ACHN (cell line): ENCODE data around the gene ASCC2.

Source experiments
- DNase-seq: peaks from one replicate; pipeline ENCODE4 v3.0.0-alpha.2; 2015
- in situ Hi-C: cut with HindIII; loops from 2 replicates; pipeline ENCODE4 v1.10.0; 2017; ENCODE audit warnings: low sequenced_read_pairs, low pct_ligation_motif_present, low pct_unique_long_range_greater_than_20kb

Gene ASCC2

DNA sequence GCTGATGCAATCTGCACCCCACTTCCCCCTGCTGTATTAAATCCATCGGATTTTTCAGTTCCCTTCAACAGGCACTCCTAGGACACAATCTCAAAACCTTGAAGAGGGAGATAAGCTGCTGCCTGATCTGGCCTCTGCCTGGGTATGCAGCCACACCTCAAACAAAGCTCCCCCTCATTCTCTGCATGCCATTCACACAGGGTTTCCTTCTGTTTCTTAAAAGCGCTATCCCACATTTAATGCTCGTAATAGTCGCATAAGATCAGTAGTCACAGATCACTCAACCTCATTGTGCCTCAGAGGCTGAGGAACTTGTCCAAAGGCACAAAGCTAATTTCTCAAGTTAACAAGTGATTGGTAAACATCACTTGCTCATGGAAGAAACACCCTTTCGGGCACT, 36.9 kb downstream of the ASCC2 start:
- no peak for DNase-seq
- in situ Hi-C loops: no loop called here

DNA sequence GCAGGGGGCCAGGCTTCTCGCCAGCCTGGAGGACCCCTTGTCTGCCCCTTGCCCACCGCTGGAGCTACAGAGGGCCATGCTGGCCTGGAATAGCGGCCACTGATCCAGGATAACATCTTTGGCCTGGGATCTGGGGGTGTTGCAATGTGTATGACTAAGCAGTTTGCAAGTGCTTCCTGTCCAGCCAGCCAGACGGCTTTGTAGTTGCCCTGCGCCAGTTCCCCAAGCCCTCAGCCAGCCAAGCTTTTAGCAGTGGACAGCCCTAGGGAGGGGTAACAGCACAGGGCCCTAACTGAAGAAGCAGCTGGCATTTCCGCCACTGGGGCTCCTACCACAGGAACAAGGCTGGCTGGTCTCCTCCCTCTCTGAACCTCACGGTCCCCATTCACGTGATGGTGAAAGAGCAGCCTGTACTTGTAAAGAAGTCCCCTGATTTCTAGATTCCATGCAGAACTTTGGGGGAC, 38.8 kb downstream of the ASCC2 start:
- in situ Hi-C loops: no loop called here
- peak; percentile 78 for DNase-seq

DNA sequence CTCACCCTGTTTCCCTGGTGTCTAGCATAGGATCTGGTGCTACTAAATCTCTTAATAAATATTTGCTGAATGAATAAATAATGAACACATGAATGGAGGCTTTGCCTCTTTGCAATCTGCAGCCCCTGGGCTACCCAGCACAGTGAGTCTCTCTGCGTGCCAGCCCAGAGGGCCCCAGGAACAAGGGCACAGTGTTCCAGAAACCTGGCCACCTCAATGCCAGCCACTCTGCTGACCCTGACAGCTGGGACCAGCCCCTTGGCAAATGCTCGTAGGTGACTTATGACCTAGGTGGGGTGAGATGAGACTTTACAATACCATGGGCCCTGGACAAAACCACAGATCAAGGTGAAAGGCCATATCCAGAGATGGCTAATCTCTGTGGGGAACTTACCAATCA, 39.3 kb downstream of the ASCC2 start:
- in situ Hi-C loops: no loop called here
- DNase-seq: no peak

DNA sequence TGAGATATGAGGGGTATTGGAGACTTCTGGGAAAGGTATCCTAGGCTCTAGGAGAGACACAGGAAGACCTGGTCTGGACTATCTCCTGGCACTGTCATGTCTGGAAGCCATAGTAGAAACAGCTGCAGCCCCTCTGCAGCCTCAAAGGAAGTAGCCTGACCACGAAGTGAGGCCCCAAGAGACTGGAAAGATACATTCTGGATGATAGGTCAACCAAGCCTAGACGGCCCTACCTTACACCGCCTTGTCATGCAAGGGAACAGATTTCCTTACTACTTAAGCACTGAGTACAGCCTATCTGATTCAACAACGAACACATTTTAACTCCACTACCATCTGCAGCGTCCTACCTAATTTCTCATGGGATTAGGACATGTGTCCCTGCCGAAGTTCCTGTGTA, 39.8 kb downstream of the ASCC2 start:
- DNase-seq: no peak
- in situ Hi-C loops: no loop called here

DNA sequence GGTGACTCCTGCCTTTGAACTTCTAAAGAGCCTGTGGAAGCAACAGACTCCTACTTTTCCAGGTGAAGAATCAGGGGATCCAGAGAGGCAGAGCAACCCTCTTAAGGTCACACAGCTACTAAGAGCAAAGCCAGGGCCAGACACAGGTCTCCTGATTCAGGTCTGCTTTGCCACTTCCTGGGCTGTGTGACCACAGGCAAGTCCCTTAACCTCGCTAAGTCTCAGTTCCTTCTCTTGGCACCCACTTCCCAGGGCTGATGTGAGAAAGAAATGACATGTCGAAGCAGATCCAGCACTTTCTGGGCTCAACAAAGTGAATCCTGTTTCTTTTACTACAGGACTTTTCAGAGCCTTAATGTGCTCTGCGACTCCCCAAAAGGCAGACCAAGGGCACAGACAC, 40.7 kb downstream of the ASCC2 start:
- in situ Hi-C loops: no loop called here
- DNase-seq: no peak

DNA sequence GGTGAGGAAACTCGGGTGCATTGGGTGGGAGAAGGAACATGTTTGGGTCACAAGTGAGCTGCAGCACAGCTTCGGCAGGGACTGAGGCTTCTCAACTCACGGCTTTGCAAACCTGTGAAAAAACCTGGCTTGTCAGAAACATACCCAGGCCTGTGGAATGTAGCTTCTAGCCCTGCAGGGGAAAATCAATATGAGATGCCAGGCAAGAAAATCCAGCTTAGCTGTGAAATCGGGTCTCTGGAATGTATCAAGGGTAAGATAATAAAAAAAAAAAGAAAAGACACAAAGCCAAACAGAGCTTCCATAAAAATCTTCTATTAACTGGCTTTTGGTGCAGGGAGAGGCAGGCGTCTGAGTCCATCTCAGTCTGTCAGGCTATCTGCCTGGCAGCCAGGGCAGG, 42.4 kb downstream of the ASCC2 start:
- DNase-seq: no peak
- in situ Hi-C loops: no loop called here

DNA sequence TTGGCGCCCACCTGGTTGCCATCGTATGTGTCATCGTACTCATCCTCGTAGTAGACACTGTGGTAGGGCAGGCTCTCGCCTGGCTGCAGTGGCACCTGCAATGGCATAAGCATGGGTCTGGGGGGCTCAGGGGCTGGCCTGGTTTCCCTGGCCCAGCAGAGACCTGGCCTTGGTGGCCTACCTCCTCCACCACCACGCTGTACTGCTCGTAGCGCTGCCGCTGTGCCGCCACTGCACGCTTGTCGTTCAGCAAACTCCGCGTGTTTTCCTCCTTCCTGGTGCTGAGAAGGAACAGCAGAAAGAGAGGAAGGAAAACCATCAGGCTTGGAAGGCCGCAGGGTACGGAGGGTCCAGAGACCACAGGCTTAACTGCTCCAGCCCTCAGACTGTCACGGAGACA, 44.7 kb downstream of the ASCC2 start:
- DNase-seq: no peak
- in situ Hi-C loops: no loop called here

DNA sequence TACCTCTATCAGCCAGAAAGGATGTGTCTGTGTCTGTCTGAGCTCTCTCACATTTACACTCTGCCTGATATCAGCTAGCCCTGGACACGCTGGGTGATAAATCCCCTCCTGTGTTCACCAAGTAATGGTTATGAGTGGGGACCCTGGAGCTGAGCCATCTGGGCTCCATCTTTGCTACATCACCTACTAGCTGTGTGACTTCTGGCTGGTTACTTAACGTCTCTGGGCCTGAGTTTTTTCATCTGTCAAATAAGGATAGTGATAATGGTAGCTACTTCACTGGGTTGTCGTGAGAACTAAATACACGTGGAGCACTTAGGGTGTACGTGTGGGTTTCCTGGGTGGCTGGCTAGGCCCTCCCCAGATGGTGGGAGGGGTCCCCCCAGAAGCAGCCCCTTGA, 48.0 kb downstream of the ASCC2 start:
- DNase-seq: no peak
- in situ Hi-C loops: no loop called here

DNA sequence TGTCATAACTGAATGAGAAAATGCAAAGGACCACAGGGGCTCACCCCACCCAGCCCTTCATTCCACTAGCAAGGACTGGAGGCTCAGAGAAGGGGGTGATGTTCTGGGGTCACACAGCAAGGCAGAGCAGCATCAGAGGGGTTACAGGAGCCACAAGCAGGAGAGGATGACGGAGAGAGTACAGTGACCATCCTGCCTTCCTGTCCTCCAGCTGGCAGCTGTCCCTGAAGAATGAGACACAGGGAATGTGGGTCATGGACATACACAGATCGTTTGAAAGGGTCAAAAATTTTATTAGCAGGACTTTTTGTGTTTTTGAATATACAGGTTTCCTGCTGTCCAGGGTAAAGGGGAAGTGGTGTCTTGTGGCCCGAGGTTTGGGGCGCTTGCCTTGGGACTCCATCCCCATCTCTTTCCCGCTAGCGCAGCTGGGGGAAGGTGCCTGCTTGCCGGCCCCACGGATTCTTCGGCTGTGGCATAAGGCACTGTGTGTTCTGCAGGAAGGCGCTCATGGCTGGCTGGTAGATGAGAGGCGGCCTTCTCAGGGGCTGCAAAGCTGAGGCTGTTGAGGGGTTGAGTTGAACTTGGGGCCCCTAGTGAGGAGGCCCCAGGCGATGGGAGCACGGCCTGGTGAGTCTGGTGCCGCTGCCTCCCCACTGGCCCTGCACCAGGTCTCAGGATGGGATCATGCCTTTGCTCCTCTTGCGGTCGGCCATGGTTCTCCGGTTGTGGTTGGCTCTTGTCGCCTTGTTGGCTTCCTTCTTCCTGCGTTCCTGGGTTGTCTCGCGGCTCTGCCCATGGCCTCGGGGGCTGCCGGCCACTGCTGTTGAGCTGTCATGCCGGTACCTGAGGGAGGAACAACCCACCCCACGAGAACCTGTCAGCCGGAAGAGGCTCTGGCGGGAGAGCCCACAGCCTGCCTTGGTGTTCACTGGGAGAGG, 49.5 kb downstream of the ASCC2 start:
- DNase-seq: no peak
- in situ Hi-C loops: no loop called here

- no peak for DNase-seq
- in situ Hi-C loops: no loop called here
Measured at GRCh38 chr22:29787371-29787980, 50.6 kb downstream of the ASCC2 start.

DNA sequence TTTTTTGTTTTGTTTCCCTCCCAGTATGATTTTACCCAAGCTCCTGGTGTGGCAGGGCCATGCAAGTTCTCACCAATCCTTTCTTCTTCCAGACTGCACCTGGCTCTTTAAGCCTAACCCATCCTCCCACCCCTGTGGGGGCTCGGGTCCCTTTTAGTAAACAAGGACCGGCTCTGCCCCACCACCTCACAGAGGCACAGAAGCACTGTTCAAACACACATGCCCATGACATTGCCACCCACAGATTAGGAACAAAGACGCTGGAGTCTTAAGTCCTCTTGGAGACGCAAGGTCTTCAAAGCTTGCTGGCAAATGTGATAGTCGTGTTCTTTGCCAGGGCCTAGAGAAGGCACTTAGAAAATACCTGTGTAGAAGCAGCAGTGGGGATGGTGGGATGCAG, 52.0 kb downstream of the ASCC2 start:
- in situ Hi-C loops: no loop called here
- no peak for DNase-seq

DNA sequence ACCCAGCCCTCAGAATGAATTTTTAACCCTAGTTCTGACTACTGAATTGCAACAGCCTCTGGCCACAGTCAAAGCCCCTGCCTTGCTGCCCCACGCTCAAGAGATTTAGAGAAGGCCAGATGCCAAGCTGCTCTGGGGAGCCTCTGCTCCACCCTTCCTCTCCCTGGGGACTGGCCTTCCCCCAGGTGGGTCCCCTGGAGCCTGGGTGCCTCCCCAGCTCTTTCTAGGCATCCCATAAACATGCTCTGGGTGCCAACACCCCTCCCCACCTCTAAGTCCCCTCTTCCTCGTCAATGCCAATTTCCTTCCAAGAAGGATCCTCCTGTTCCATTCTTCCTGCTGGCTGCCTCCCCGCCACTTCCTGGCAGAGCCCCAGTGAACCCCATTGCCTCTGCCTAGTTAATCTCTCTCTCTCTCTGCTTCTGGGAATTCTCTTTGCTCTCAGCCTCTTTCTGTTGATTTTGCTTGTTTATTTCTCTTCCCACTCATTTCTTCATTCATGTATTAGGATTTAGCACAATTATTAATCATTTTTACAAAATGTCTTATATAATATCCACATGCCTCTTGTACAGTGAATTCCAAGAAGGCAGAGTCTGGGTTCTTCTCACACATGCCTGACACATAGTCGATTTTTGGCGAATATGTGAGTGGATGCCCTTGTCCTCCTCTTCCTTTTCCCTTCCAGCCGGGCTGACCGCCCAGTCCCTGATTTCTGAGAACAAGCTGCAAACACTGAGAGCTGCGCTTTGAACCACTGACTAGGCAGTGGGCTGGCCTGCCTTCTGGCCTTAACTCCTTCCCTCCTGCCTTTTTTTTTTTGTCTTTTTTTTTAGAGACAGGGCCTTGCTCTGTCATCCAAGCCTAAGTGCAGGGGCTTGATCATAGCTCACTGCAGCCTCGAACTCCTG, 53.4 kb downstream of the ASCC2 start:
- in situ Hi-C loops: no loop called here
- DNase-seq: no peak

DNA sequence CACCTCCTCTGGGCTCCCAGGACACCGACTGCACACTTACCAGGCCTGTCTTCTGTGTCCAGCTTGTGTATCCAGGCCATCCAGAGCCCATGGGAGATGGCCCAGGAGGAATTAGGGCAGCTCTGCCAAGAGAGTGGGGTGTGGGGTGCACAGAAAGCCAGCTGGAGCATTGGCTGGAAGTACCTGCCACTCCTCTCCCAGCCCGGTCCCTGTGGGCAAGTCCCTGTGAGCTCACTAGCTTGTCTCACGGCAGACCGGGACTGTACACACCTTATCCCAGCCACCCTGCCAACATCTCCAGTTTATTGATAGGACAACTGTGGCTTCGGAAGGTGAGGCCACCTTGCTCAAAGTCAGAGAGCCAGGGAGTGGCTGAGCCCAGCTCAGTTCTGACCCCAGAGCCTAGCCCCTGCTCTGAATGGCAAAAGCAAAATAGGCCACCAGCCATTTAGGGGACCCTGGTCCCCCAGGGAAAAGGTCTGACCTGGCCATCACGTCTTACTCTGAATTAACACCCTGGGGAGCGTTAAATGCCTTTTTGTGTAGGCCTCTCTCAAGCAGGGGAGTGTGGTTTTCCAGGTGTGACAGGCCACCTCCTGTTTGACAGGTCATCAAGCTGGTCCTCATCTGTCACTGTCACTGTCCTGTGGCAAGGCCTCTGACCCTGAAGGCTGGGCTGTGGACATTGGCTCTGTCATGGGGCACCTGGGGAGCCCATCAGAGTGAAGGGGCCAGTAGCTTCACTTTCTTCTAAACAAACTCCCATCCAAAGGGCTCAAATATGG, 55.8 kb downstream of the ASCC2 start:
- no peak for DNase-seq
- in situ Hi-C loops: no loop called here

DNA sequence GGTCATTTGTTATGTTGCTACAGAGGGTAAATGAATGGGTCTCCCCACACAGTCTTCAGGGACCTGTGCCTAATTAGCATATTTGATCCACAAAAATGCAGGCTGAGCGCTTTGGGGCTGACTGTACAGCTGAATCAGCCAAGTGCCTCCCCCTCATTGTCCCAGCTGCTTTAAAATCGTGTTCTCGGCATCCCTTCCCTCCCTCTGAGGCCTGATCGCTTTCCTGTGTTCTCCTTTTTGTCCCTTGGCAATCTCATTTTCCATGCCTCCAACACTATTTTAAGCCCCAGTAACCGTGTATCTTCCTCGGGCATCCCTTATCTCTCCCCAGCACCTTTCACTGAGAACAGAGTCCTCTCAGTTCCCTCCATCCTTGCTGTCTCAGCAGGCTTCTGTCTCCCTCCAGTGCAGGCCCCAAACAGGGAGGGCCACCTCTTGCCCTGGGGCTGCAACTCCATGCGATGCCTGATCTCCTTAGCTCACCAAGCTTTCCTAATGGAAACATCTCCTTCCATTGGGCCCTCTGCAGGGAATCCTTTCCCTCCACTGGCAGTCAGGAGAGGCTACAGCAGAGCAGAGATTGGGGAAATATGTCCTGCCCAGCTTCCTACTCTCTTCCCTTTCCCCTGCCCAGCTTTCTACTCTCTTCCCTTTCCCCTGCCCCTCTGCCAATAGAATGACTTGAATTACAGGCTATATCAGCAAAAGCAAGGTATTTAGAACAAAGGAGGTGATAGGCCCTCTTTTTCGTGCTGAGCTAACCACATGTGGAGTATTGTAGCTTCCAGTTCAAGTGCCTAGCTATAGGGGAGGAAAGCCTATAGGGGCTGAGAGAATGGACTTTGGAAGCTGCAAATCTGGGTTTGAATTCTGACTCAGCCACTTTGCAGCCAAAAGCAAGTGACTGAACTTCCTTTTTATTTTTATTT, 57.1 kb downstream of the ASCC2 start:
- DNase-seq: peak; percentile 66
- in situ Hi-C loops: no loop called here

- DNase-seq: no peak
- in situ Hi-C loops: no loop called here
Measured at GRCh38 chr22:29780220-29780619, 57.9 kb downstream of the ASCC2 start.

GRCh38 chr22:29773233-29773632, 64.8 kb downstream of the ASCC2 start:
- peak; percentile 18 for DNase-seq
- in situ Hi-C loops: no loop called here

DNA sequence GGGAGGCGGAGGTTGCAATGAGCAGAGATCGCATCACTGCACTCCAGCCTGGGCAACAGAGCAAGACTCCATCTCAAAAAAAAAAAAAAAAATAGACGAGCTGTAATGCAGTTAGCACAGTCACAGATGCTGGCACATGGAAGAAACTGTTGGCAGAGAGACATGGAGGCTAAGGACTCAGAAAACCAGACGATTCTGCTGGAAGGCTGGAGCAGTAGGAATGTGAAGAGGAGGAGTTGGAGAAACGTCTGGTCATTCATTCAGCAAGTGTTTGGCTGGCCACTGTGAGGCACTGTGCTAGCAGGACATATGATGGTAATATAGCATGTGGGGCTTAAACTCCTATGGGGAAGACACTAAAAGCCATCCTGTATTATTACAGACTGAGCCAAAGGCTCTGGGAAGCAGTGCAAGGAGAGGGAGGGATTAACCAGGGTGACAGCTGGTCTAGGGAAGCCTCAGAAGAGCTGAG, 65.9 kb downstream of the ASCC2 start:
- peak; percentile 46 for DNase-seq
- in situ Hi-C loops: no loop called here
